Ovary (tissue), 3 donors: ENCODE results near the gene RBKS.

Experiments used
- EP300 ChIP-seq: sonication (generic); formaldehyde crosslinking; IDR thresholded peaks from one replicate; pipeline ENCODE4 v1.6.1; 2017; ENCODE audit warnings: antibody characterized with exemption
- TF ChIP-seq, protein P1 (sequence below), 3 donors: fragments of 450-650 bp in 2 of 3; fragments of 200-600 bp in 1 of 3; IDR thresholded peaks; one replicate each; pipeline versions ENCODE4 v1.5.1 to v1.8.0; 2016 to 2022; ENCODE audit warnings: antibody characterized with exemption in 3 of 3, mild to moderate bottlenecking in 1 of 3
- donor health status: DM: no; HTN: no; CAD: no.

DNA sequence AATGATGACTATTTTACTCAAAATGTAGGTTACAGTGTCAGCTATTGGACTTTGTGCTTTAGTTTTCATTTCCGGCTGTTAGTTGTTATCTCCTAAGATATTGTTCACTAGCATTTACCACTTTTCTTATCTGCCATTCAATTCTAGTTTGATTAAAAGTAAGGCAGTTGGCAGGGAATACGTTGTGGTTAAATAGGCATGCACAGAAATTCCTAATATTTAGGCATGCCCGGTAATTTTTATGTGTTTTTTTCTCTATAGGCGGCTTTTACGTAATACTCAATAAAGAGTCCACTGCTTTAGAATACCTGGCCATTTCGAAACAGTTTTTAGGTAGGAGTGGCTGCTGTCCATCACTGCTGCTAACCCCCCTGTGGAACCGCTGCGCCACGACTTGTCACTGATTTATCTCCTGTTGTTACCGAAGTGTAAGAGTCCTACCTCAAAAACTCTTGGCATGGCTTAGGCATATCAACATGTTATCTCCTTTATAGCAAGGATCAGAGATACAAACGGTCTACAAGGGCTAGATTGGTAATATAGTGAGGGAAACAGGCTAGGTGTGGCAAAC lies 39.8 kb upstream of the RBKS start:
- TF ChIP-seq, protein P1, sequence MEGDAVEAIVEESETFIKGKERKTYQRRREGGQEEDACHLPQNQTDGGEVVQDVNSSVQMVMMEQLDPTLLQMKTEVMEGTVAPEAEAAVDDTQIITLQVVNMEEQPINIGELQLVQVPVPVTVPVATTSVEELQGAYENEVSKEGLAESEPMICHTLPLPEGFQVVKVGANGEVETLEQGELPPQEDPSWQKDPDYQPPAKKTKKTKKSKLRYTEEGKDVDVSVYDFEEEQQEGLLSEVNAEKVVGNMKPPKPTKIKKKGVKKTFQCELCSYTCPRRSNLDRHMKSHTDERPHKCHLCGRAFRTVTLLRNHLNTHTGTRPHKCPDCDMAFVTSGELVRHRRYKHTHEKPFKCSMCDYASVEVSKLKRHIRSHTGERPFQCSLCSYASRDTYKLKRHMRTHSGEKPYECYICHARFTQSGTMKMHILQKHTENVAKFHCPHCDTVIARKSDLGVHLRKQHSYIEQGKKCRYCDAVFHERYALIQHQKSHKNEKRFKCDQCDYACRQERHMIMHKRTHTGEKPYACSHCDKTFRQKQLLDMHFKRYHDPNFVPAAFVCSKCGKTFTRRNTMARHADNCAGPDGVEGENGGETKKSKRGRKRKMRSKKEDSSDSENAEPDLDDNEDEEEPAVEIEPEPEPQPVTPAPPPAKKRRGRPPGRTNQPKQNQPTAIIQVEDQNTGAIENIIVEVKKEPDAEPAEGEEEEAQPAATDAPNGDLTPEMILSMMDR (IDR thresholded peaks at IDR 0.05): no peak
- TF ChIP-seq EP300: no peak
